H9 (cell line): ENCODE measurements around the gene GPHA2. TPM values are rescaled to one million over a fixed set of nuclear protein-coding genes. Genes with fewer than 3 reads are reported as not detected.
A peak's percentile ranks its signal among the peaks of the same experiment; 100 is the strongest.

ENCODE experiments used
- DNase-seq: peaks from one replicate; pipeline ENCODE4 v3.0.0-alpha.2; 2017
- H2AFZ ChIP-seq: one replicate; pipeline ENCODE4 v1.6.1; 2013; ENCODE audit warnings: mild to moderate bottlenecking, low read length, control low read depth, moderate library complexity
- H2AK5ac ChIP-seq: 2 replicates; pipeline ENCODE4 v1.6.1; 2013; ENCODE audit warnings: low read length, control low read depth, mixed read lengths; ENCODE audit not compliant: insufficient read length
- H2BK120ac ChIP-seq: one replicate; pipeline ENCODE4 v1.6.1; 2013; ENCODE audit warnings: low read depth, mild to moderate bottlenecking, low read length, control low read depth, inconsistent platforms; ENCODE audit not compliant: poor library complexity, severe bottlenecking
- H2BK12ac ChIP-seq: 2 replicates; pipeline ENCODE4 v1.6.1; 2013; ENCODE audit warnings: low read length, control low read depth, mixed read lengths, low read depth; ENCODE audit not compliant: insufficient read length
- H2BK15ac ChIP-seq: 2 replicates; pipeline ENCODE4 v1.6.1; 2013; ENCODE audit warnings: low read depth, low read length, control low read depth
- H2BK20ac ChIP-seq: one replicate; pipeline ENCODE4 v1.6.1; 2013; ENCODE audit warnings: low read depth, mild to moderate bottlenecking, low read length, control low read depth, inconsistent platforms; ENCODE audit not compliant: poor library complexity, severe bottlenecking
- H2BK5ac ChIP-seq: 2 replicates; pipeline ENCODE4 v1.6.1; 2013; ENCODE audit warnings: low read length, control low read depth, mixed read lengths; ENCODE audit not compliant: insufficient read length
- H3K14ac ChIP-seq: 2 replicates; pipeline ENCODE4 v1.6.1; 2013; ENCODE audit warnings: low read length, control low read depth; ENCODE audit not compliant: insufficient read depth
- H3K18ac ChIP-seq: 2 replicates; pipeline ENCODE4 v1.6.1; 2013; ENCODE audit warnings: low read depth, mild to moderate bottlenecking, mixed read lengths, low read length, control low read depth; ENCODE audit not compliant: insufficient read length
- H3K23ac ChIP-seq: 2 replicates; pipeline ENCODE4 v1.6.1; 2013; ENCODE audit warnings: low read length, control low read depth, mixed read lengths, low read depth; ENCODE audit not compliant: insufficient read length
- H3K23me2 ChIP-seq: 2 replicates; pipeline ENCODE4 v1.6.1; 2013; ENCODE audit warnings: low read depth, mild to moderate bottlenecking, mixed read lengths, low read length, control low read depth; ENCODE audit not compliant: insufficient read length, poor library complexity, severe bottlenecking
- H3K27ac ChIP-seq: 2 replicates; pipeline ENCODE4 v1.5.1; 2013; ENCODE audit warnings: low read length, control low read depth, mixed read lengths, low read depth; ENCODE audit not compliant: insufficient read length
- H3K27me3 ChIP-seq: 2 replicates; pipeline ENCODE4 v1.6.1; 2013; ENCODE audit warnings: low read length, control low read depth, inconsistent platforms; ENCODE audit not compliant: insufficient read depth
- H3K4ac ChIP-seq: 2 replicates; pipeline ENCODE4 v1.6.1; 2013; ENCODE audit warnings: low read depth, mild to moderate bottlenecking, control low read depth, inconsistent platforms, low read length, moderate library complexity
- H3K4me1 ChIP-seq: 2 replicates; pipeline ENCODE4 v1.6.1; 2013; ENCODE audit warnings: low read length, control low read depth, inconsistent platforms; ENCODE audit not compliant: insufficient read depth
- H3K4me2 ChIP-seq: 2 replicates; pipeline ENCODE4 v1.6.1; 2013; ENCODE audit warnings: low read length, control low read depth, mixed read lengths; ENCODE audit not compliant: insufficient read length, insufficient read depth
- H3K56ac ChIP-seq: 2 replicates; pipeline ENCODE4 v1.6.1; 2013; ENCODE audit warnings: low read depth, mild to moderate bottlenecking, mixed read lengths, low read length, control low read depth; ENCODE audit not compliant: insufficient read length
- H3K79me1 ChIP-seq: 2 replicates; pipeline ENCODE4 v1.6.1; 2013; ENCODE audit warnings: low read depth, mild to moderate bottlenecking, moderate library complexity, low read length, control low read depth, inconsistent platforms; ENCODE audit not compliant: insufficient read depth, poor library complexity, severe bottlenecking
- H3K79me2 ChIP-seq: 2 replicates; pipeline ENCODE4 v1.6.1; 2013; ENCODE audit warnings: low read length, control low read depth, inconsistent platforms; ENCODE audit not compliant: insufficient read depth
- H3K9ac ChIP-seq: 2 replicates; pipeline ENCODE4 v1.6.1; 2013; ENCODE audit warnings: low read length, control low read depth, mixed read lengths; ENCODE audit not compliant: insufficient read length; ENCODE audit errors: extremely low read depth
- H3K9me3 ChIP-seq: one replicate; pipeline ENCODE4 v1.6.1; 2013; ENCODE audit warnings: low read depth, low read length, inconsistent platforms; ENCODE audit not compliant: control insufficient read depth
- H3T11ph ChIP-seq: one replicate; pipeline ENCODE4 v1.6.1; 2013; ENCODE audit warnings: mild to moderate bottlenecking, low read length, control low read depth, inconsistent platforms
- H4K20me1 ChIP-seq: one replicate; pipeline ENCODE4 v1.6.1; 2013; ENCODE audit not compliant: control insufficient read depth, insufficient read length, insufficient read depth
- H4K5ac ChIP-seq: 2 replicates; pipeline ENCODE4 v1.6.1; 2013; ENCODE audit warnings: low read depth, mild to moderate bottlenecking, mixed read lengths, low read length, control low read depth; ENCODE audit not compliant: insufficient read length
- H4K8ac ChIP-seq: replicated peaks from 2 replicates; pipeline ENCODE4 v1.6.1; 2013; ENCODE audit warnings: low read length, control low read depth, mixed read lengths, low read depth; ENCODE audit not compliant: insufficient read length
- H4K91ac ChIP-seq: 2 replicates; pipeline ENCODE4 v1.6.1; 2013; ENCODE audit warnings: low read depth, mild to moderate bottlenecking, moderate library complexity, mixed read lengths, low read length, control low read depth; ENCODE audit not compliant: insufficient read length
- H3K27ac Mint-ChIP-seq, 3 experiments: 2 replicates in 2 of 3; 3 replicates in 1 of 3; pipeline ENCODE4 v1.8.0; 2020 to 2021; ENCODE audit warnings: mixed read lengths in 3 of 3, mild to moderate bottlenecking in 1 of 3, moderate library complexity in 1 of 3
- H3K27me3 Mint-ChIP-seq: 2 replicates; pipeline ENCODE4 v1.8.0; 2021; ENCODE audit warnings: low read depth, mild to moderate bottlenecking, moderate library complexity, mixed read lengths
- H3K36me3 Mint-ChIP-seq, 3 experiments: 2 replicates in 2 of 3; 3 replicates in 1 of 3; pipeline ENCODE4 v1.8.0; 2020 to 2021; ENCODE audit warnings: low read depth in 3 of 3, mixed read lengths in 3 of 3; ENCODE audit not compliant: insufficient read depth in 1 of 3
- H3K4me1 Mint-ChIP-seq, 2 experiments: 2 replicates each; pipeline ENCODE4 v1.8.0; 2020; ENCODE audit warnings: mixed read lengths in 2 of 2
- H3K4me3 Mint-ChIP-seq, 2 experiments: 2 replicates in 1 of 2; 3 replicates in 1 of 2; pipeline ENCODE4 v1.8.0; 2020 to 2021; ENCODE audit warnings: mild to moderate bottlenecking in 2 of 2, mixed read lengths in 2 of 2, moderate library complexity in 1 of 2
- H3K9me3 Mint-ChIP-seq, 2 experiments: 2 replicates in 1 of 2; 3 replicates in 1 of 2; pipeline ENCODE4 v1.8.0; 2020; ENCODE audit warnings: mild to moderate bottlenecking in 2 of 2, mixed read lengths in 2 of 2, moderate library complexity in 1 of 2
- CTCF ChIP-seq: fragments of 200-600 bp; sonication (generic); conservative IDR thresholded peaks from 3 replicates; pipeline ENCODE4 v1.8.0; 2021; ENCODE audit warnings: antibody characterized with exemption, mild to moderate bottlenecking
- WGBS: extraction: QIAGEN DNeasy Blood & Tissue Kit; methylation state at CpG from one replicate; pipeline ENCODE4 v1.1.7; 2013; ENCODE audit warnings: missing lambda C conversion rate, low lambda C conversion rate, mixed read lengths; ENCODE audit not compliant: insufficient read length; ENCODE audit errors: extremely low coverage; 5-methylcytosine and 5-hydroxymethylcytosine counted together
- total RNA-seq: library from RNA; stranded (reverse); gene quantifications from 2 replicates; pipeline ENCODE4 v1.2.1, GENCODE V29; 2021

The GPHA2 gene
- total RNA-seq, 1 experiment from 2014 or later = 2.1 TPM

GRCh38 chr11:64911142-64911541 is 24.6 kb downstream of the GPHA2 start:
- no peak for TF ChIP-seq CTCF
- no peak overlapping the region for H2BK15ac ChIP-seq
- peaks cover 14 to 47% (median 37%) of the 10 kb centered on the region in 3 experiments; a peak in 6 of 7 replicates for H3K36me3 Mint-ChIP-seq
- peaks cover under 1% of the 10 kb centered on the region for H3K23me2 ChIP-seq
- no peak overlapping the region for H2AK5ac ChIP-seq
- H3K4me1 Mint-ChIP-seq = peaks cover 4 to 8% of the 10 kb centered on the region in 2 experiments
- no peak overlapping the region for H2BK20ac ChIP-seq
- H3K4me1 ChIP-seq = no peaks in the 10 kb centered on the region
- no peaks in the 10 kb centered on the region for H4K20me1 ChIP-seq
- 0 out of 7 replicates have a peak overlapping the region, but pooled peaks of 1 of the 3 experiments have one; percentile 23 for H3K27ac Mint-ChIP-seq
- H3K9me3 ChIP-seq = no peaks in the 10 kb centered on the region
- H2BK5ac ChIP-seq = no peak overlapping the region
- H3K56ac ChIP-seq = no peak overlapping the region
- no peak overlapping the region for H3T11ph ChIP-seq
- H3K9ac ChIP-seq = no peak overlapping the region
- no peak overlapping the region for H3K23ac ChIP-seq
- no peak overlapping the region for H2BK12ac ChIP-seq
- no peaks in the 10 kb centered on the region for H3K27me3 ChIP-seq
- no peak overlapping the region for H3K27ac ChIP-seq
- no peak overlapping the region for H2AFZ ChIP-seq
- no CpG with 5 or more reads among the region's 7 CpGs for WGBS
- no peak overlapping the region for H4K91ac ChIP-seq
- no peak overlapping the region for H2BK120ac ChIP-seq
- H4K8ac ChIP-seq = no peak overlapping the region
- H3K79me1 ChIP-seq = no peaks in the 10 kb centered on the region
- H3K9me3 Mint-ChIP-seq = no peaks in the 10 kb centered on the region
- no peaks in the 10 kb centered on the region for H3K27me3 Mint-ChIP-seq
- no peak overlapping the region for H3K14ac ChIP-seq
- H3K18ac ChIP-seq = no peak overlapping the region
- H3K4me2 ChIP-seq = no peak overlapping the region
- no peak overlapping the region for H3K4ac ChIP-seq
- H3K79me2 ChIP-seq = no peaks in the 10 kb centered on the region
- no peak overlapping the region for H3K4me3 Mint-ChIP-seq
- no peak overlapping the region for H4K5ac ChIP-seq
- DNase-seq = no peak
